ENCODE measurements around the gene DOHH. TPM values are rescaled to one million over a fixed set of nuclear protein-coding genes. Genes with fewer than 3 reads are reported as not detected.
A peak's percentile ranks its signal among the peaks of the same experiment; 100 is the strongest.

Gene DOHH
- total and polyA plus RNA-seq, 4 donors: 7.8 to 21.5 (median 19.3) TPM

DNA sequence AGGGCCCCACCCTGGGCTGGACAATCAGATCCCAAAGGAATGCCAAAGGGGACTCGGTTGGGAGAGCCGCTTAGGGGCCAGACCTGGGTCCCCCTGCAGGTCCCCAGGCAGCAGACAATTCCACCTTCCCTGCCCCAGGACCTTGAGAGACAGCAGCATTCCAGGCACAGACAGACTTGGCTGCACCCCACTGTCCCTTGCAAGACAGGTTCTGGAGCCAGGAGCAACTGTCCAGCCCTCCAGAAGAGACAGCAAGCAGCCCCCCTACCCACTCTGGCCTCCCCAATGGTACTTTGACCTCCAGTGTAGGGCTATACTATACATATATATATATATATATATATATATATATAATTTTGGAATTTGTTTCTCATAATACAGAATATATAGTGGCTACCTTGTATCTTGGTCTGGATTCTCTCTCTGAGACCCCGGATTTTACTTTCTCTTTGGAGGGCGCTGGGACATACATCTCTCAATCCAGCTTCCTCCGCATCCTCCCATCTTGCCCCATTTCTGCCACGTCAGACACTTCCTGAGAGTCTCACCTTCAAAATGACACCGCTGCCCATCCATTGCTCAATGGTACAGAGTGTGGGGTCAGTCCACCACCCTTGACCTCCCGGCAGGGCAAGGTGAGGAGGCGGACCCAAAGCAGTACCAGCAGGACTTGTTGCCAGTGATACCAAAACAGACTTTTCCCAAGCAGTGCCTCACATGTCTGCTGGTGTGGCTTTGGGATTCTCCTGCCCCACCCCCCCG, 32.9 kb downstream of the DOHH start:
- WGBS, 2 donors: 85 to 86% methylated on average over 10 of the region's 10 CpGs
- TF ChIP-seq CTCF (IDR thresholded peaks at IDR 0.05; ENCODE audit: control extremely low read depth, extremely low read depth): no peak
- DNase-seq: no peak
- no peak for ATAC-seq (ENCODE audit: insufficient read depth, low FRiP score)
- no peaks in the 10 kb centered on the region for H3K27me3 ChIP-seq (ENCODE audit: control insufficient read depth in 3 of 3, insufficient read depth in 3 of 3, low read length in 2 of 3)
- no peak overlapping the region for H3K4me3 ChIP-seq
- H3K9ac ChIP-seq (ENCODE audit: insufficient read depth in 1 of 2, low read length in 2 of 2): no peak overlapping the region
- no peaks in the 10 kb centered on the region for H3K9me3 ChIP-seq (ENCODE audit: control insufficient read depth in 4 of 4, insufficient read depth in 3 of 4, low read length in 3 of 4)
- peaks cover 0 to 26% (median 5%) of the 10 kb centered on the region in 4 donors for H3K36me3 ChIP-seq (ENCODE audit: control insufficient read depth in 4 of 4, insufficient read depth in 4 of 4, low read length in 4 of 4)
- peaks cover 0 to 24% (median 0%) of the 10 kb centered on the region in 5 donors for H3K4me1 ChIP-seq (ENCODE audit: control insufficient read depth in 5 of 5, insufficient read depth in 5 of 5, low read length in 5 of 5)
- no peak overlapping the region for H3K27ac ChIP-seq (ENCODE audit: low read depth in 1 of 2, low read length in 1 of 2)

GRCh38 chr19:3466635-3467034, 33.8 kb downstream of the DOHH start:
- 81 to 84% methylated on average over 9 of the region's 9 CpGs for WGBS, 2 donors
- Histone ChIP-seq H3K9me3 (ENCODE audit: control insufficient read depth in 4 of 4, insufficient read depth in 3 of 4, low read length in 3 of 4) (no peaks in the 10 kb centered on the region), H3K27me3 (ENCODE audit: control insufficient read depth in 3 of 3, insufficient read depth in 3 of 3, low read length in 2 of 3) (no peaks in the 10 kb centered on the region), H3K4me1 (ENCODE audit: control insufficient read depth in 5 of 5, insufficient read depth in 5 of 5, low read length in 5 of 5) (peaks cover 0 to 19% (median 0%) of the 10 kb centered on the region in 5 donors), H3K9ac (ENCODE audit: insufficient read depth in 1 of 2, low read length in 2 of 2) (no peak overlapping the region), H3K4me3 (no peak overlapping the region), H3K27ac (ENCODE audit: low read depth in 1 of 2, low read length in 1 of 2) (peak overlapping the region in 1 of 2 donors; percentile 5), H3K36me3 (ENCODE audit: control insufficient read depth in 4 of 4, insufficient read depth in 4 of 4, low read length in 4 of 4) (peaks cover 0 to 29% (median 6%) of the 10 kb centered on the region in 4 donors)
- DNase-seq (peak in 2 of 3 donors; percentile 62 to 67), ATAC-seq (ENCODE audit: insufficient read depth, low FRiP score) (no peak)
- no peak for TF ChIP-seq CTCF (IDR thresholded peaks at IDR 0.05; ENCODE audit: control extremely low read depth, extremely low read depth)

DNA sequence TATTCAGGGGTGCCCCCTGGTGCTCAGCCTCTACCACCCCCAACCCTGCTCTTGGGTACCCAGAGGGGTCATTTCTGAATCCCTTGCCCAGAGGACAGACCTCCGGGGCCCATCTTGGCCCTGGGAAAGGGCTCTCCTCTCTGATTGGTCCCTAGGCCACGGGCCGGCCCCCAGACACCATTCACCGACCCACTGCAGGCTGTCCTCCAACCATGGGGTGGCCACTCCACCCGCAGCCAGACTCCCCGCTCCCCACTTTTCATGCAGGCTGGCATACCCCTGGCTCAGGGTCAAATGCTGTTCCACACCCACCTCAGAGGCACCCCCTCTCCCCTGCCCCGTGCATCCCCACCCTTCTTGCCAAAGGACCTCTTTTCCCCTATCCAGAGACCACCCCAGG, 34.9 kb downstream of the DOHH start:
- Histone ChIP-seq H3K9ac (ENCODE audit: insufficient read depth in 1 of 2, low read length in 2 of 2) (no peak overlapping the region), H3K4me1 (ENCODE audit: control insufficient read depth in 5 of 5, insufficient read depth in 5 of 5, low read length in 5 of 5) (peaks cover 0 to 19% (median 0%) of the 10 kb centered on the region in 5 donors), H3K27ac (ENCODE audit: low read depth in 1 of 2, low read length in 1 of 2) (no peak overlapping the region), H3K36me3 (ENCODE audit: control insufficient read depth in 4 of 4, insufficient read depth in 4 of 4, low read length in 4 of 4) (peaks cover 0 to 29% (median 8%) of the 10 kb centered on the region in 4 donors), H3K27me3 (ENCODE audit: control insufficient read depth in 3 of 3, insufficient read depth in 3 of 3, low read length in 2 of 3) (no peaks in the 10 kb centered on the region), H3K4me3 (no peak overlapping the region), H3K9me3 (ENCODE audit: control insufficient read depth in 4 of 4, insufficient read depth in 3 of 4, low read length in 3 of 4) (no peaks in the 10 kb centered on the region)
- whole genome bisulfite sequencing, 2 donors: 87 to 92% methylated on average over 7 of the region's 7 CpGs
- ATAC-seq (ENCODE audit: insufficient read depth, low FRiP score) (no peak), DNase-seq (no peak)
- no peak for TF ChIP-seq CTCF (IDR thresholded peaks at IDR 0.05; ENCODE audit: control extremely low read depth, extremely low read depth)
